Natural killer cell (primary cell): ENCODE measurements around the gene TYK2. TPM values are rescaled to one million over a fixed set of nuclear protein-coding genes. Genes with fewer than 3 reads are reported as not detected.

Experiments
- ATAC-seq, 3 donors: fragments of 150-1000 bp in 2 of 3; fragments of 200-7000 bp in 1 of 3; cut with Tn5 transposase; 1 replicate in 1 of 3; 2 replicates in 2 of 3; pipeline ENCODE4 v1.10.0; 2021; ENCODE audit warnings: mild to moderate bottlenecking in 2 of 3, moderate library complexity in 2 of 3
- DNase-seq, 2 donors: peaks; one replicate each; pipeline versions ENCODE4 v3.0.0 to v3.0.0-alpha.2; 2013 to 2021; ENCODE audit warnings: mixed read lengths in 1 of 2
- H3K27ac ChIP-seq: one replicate; pipeline ENCODE4 v1.5.1; 2013; ENCODE audit warnings: mild to moderate bottlenecking, low read length
- H3K27me3 ChIP-seq: one replicate; pipeline ENCODE4 v1.6.1; 2013; ENCODE audit warnings: low read length; ENCODE audit not compliant: control insufficient read depth, insufficient read depth
- H3K36me3 ChIP-seq: one replicate; pipeline ENCODE4 v1.6.1; 2013; ENCODE audit warnings: low read length; ENCODE audit not compliant: control insufficient read depth, insufficient read depth
- H3K4me1 ChIP-seq: one replicate; pipeline ENCODE4 v1.6.1; 2013; ENCODE audit warnings: low read length; ENCODE audit not compliant: control insufficient read depth, insufficient read depth
- H3K4me3 ChIP-seq: one replicate; pipeline ENCODE4 v1.5.1; 2013; ENCODE audit warnings: low read length
- H3K9me3 ChIP-seq: one replicate; pipeline ENCODE4 v1.6.1; 2013; ENCODE audit warnings: low read length; ENCODE audit not compliant: control insufficient read depth, insufficient read depth
- H3K27ac Mint-ChIP-seq, 2 donors: one replicate each; pipeline ENCODE4 v1.8.0; 2022; ENCODE audit warnings: mild to moderate bottlenecking in 2 of 2, mixed read lengths in 2 of 2, moderate library complexity in 1 of 2
- H3K27me3 Mint-ChIP-seq, 2 donors: one replicate each; pipeline ENCODE4 v1.8.0; 2022; ENCODE audit warnings: low read depth in 2 of 2, mixed read lengths in 2 of 2
- H3K36me3 Mint-ChIP-seq: one replicate; pipeline ENCODE4 v1.8.0; 2022; ENCODE audit warnings: mixed read lengths
- H3K4me1 Mint-ChIP-seq, 2 donors: one replicate each; pipeline ENCODE4 v1.8.0; 2022; ENCODE audit warnings: mixed read lengths in 2 of 2
- H3K4me3 Mint-ChIP-seq: one replicate; pipeline ENCODE4 v1.8.0; 2022; ENCODE audit warnings: mild to moderate bottlenecking, moderate library complexity, mixed read lengths
- H3K9me3 Mint-ChIP-seq, 2 donors: one replicate each; pipeline ENCODE4 v1.8.0; 2022; ENCODE audit warnings: mixed read lengths in 2 of 2
- CTCF ChIP-seq: fragments of 200-600 bp; IDR thresholded peaks from one replicate; pipeline ENCODE4 v1.8.0; 2022; ENCODE audit warnings: antibody characterized with exemption
- WGBS: methylation state at CpG from one replicate; pipeline ENCODE4 v1.1.7; 2013; ENCODE audit warnings: missing lambda C conversion rate; ENCODE audit not compliant: insufficient coverage; 5-methylcytosine and 5-hydroxymethylcytosine counted together
- intact Hi-C: fragments of 100-400 bp; cut with micrococcal nuclease; formaldehyde crosslinking; loops from one replicate; pipeline ENCODE4 v1.14.2; 2022
- total RNA-seq, 4 donors: library from RNA; stranded (reverse); fragments of 120-200 nt in 1 of 4; gene quantifications; one replicate each; pipeline versions ENCODE4 v1.2.3 to v1.2.4, GENCODE V29; 2013 to 2022

TYK2 gene
- total RNA-seq, 3 donors from 2014 or later (not counting 1 experiment from before 2014, with no cell fraction given), result 401 to 469 (median 454) TPM

DNA sequence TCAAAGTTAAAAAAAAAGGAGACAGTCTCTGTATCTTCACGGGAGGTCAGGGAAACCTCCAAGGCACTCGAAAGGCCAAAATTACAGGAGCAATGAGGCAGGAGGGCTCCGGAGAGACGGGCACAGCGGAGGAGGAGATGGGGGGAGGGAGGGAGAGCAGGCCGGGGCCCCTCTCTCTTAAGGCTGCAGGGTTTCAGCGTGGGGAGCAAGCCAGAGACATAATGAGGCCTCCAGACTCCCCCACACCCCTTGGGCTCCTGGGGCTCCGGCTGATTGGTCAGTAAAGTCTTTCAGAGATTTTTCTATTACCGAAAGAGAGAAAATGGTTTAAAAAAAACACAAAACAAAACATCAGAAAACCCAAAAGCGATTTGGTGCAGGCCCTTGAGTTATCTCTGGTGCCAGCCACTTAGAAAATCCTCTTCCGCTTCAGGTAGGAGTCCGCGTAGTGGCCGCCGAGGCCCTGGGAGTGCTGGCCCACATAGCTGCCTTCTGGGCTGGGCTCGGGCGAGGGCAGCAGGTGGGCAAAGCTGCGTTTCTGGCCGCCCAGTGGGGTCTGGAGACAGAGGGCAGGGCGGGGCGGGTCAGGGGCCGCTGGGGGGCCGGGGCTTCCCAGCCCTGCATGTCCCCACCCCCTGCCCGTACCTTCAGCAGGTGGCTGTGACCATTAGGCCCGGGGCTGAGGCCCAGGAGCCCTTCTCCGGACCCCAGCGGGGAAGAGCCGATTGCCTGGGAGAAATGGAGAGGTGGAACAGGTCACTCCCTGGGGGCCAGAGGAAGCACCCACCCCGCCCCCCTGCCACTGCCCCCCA is 63.1 kb downstream of the TYK2 start:
- Mint-ChIP-seq H3K36me3 (no peaks in the 10 kb centered on the region), H3K9me3 (no peaks in the 10 kb centered on the region), H3K4me3 (no peak overlapping the region), H3K4me1 (peaks cover 6 to 36% of the 10 kb centered on the region in 2 donors), H3K27ac (peak overlapping the region in 1 of 2 donors; percentile 91), H3K27me3 (no peaks in the 10 kb centered on the region)
- no peak for TF ChIP-seq CTCF
- Histone ChIP-seq H3K4me3 (no peak overlapping the region), H3K9me3 (no peaks in the 10 kb centered on the region), H3K27ac (no peak overlapping the region), H3K4me1 (peaks cover 12% of the 10 kb centered on the region), H3K27me3 (no peaks in the 10 kb centered on the region), H3K36me3 (peaks cover 44% of the 10 kb centered on the region)
- ATAC-seq, result no peak
- intact Hi-C loops, result no loop called here
- WGBS, result 91% methylated on average over 29 of the region's 29 CpGs
- peak in 1 of 2 donors; percentile 4 for DNase-seq

DNA sequence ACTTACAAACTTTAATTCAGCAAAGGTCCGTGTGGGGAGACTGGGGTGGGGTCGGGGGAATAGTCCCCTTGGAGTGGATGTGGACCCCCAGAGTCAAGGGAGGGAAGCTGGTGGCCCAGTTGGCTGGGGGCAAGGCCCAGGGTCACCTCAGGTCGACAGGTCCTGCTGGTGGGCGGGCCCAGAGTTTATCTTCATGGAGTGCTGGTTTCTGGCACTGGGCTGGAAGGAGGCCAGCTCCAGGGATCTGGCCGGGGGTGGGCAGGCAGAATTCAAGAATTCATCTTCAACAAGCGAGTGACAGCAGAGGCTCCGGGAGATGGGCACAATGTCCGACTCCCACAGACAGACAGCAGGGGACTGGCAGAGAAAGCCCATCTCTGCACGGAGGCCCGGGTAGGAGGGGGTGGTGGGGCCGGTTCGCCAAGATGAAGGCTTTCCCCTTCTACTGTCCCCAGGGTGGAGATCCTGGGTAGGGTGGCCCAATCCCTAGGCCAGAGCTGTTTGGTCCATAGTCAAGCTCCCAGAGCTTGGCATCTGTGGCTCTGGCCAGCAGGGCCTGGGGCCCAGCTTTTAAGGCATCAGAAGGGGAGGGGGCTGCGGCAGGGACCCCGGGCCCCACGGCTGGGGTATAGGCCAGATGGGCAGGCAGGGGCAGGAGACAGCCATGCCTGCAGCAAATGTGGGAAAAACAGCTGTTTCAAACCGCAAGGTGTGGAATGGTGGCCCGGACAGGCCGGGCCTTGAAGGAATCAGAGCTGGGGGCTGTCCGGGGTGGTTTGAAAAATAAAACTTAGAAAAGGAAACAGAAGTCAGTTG is 63.9 kb downstream of the TYK2 start:
- Mint-ChIP-seq H3K36me3 (no peaks in the 10 kb centered on the region), H3K4me3 (peak overlapping the region; percentile 83), H3K9me3 (no peaks in the 10 kb centered on the region), H3K4me1 (peaks cover 6 to 31% of the 10 kb centered on the region in 2 donors), H3K27ac (peak overlapping the region; percentile 90 to 91), H3K27me3 (no peaks in the 10 kb centered on the region)
- 88% methylated on average over 16 of the region's 19 CpGs for WGBS
- Histone ChIP-seq H3K36me3 (peaks cover 36% of the 10 kb centered on the region), H3K27ac (peak overlapping the region; percentile 19), H3K9me3 (no peaks in the 10 kb centered on the region), H3K27me3 (no peaks in the 10 kb centered on the region), H3K4me3 (no peak overlapping the region), H3K4me1 (peaks cover 12% of the 10 kb centered on the region)
- DNase-seq (no peak), ATAC-seq (peak in 1 of 3 donors; percentile 3)
- no peak for TF ChIP-seq CTCF
- intact Hi-C loops, result no loop called here

DNA sequence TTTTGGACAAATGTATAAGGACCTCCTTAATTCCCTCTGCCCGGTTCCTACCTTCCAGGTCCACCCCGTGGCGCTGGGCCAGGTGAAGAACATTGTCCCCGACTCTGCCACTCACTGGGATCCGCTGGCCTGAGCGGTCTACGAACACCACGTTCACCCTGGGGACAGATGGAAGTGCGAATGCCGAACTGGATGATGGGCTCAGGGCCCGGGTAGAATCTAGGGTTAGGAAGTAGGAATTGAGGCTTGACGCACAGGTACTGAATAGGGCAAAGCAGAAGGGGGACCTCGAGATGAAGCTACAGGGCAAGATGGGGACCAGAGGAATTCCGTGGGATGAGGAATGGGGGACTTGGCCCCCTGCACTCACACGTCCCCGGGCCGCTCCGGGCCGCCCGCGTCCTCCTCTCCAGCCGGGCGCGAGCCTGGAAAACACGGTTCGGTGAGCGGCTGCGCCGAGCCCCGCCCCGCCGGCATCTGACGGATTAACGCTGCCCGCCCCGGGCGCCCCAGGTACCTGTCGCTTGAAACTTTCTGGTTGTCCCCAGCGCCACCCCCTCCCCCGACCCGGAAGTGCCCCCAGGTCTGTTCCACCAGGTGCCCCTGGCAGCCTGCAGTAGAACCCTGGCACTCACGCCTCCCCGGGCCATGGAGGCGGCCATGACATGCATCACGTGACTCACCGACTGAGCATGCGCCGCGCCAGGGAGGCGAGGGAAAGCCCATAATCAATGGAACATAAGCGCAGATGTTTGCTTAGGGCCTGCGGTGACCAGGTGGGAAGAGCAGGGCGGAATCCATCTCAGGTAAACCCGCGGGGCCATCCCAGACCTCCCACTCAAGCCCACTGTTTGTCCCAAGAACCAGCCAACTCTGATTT is 64.8 kb downstream of the TYK2 start, which contains the start of gene FDX2:
FDX2 (minus strand) TSS at position 681 of the 880 bp plus-strand sequence; CDS start at position 662, 19 bp downstream.
- H3K36me3 ChIP-seq, result peaks cover 28% of the 10 kb centered on the region
- peak within 1 kb of the TSS; percentile 19 for H3K27ac ChIP-seq
- no peaks in the 10 kb centered on the region for H3K9me3 Mint-ChIP-seq
- H3K4me1 ChIP-seq, result peaks cover 12% of the 10 kb centered on the region
- TF ChIP-seq CTCF, result no peak
- peak within 1 kb of the TSS; percentile 90 to 91 for H3K27ac Mint-ChIP-seq
- ATAC-seq, result peak; percentile 79 to 93 (median 89)
- H3K4me3 ChIP-seq, result peak within 1 kb of the TSS; percentile 79
- no peaks in the 10 kb centered on the region for H3K27me3 Mint-ChIP-seq
- H3K4me1 Mint-ChIP-seq, result peaks cover 6 to 31% of the 10 kb centered on the region in 2 donors
- H3K9me3 ChIP-seq, result no peaks in the 10 kb centered on the region
- 2% methylated on average over 55 of the region's 55 CpGs for WGBS
- DNase-seq, result peak; percentile 76 to 96
- H3K27me3 ChIP-seq, result no peaks in the 10 kb centered on the region
- H3K36me3 Mint-ChIP-seq, result no peaks in the 10 kb centered on the region
- H3K4me3 Mint-ChIP-seq, result peak within 1 kb of the TSS; percentile 83
- intact Hi-C loops, result no loop called here
